Measurements from ENCODE around the gene HTR6. TPM values are rescaled to one million over a fixed set of nuclear protein-coding genes. Genes with fewer than 3 reads are reported as not detected.

The HTR6 gene
- total RNA-seq, 1 experiment from 2014 or later: 0.37 TPM

- no peak overlapping the region for H3K56ac ChIP-seq (ENCODE audit: insufficient read length, low read depth, low read length)
- peak overlapping the region; percentile 58 for H3K4me2 ChIP-seq (ENCODE audit: insufficient read depth, insufficient read length, low read length)
- H3K9ac ChIP-seq (ENCODE audit: extremely low read depth, insufficient read length, low read length): peak overlapping the region; percentile 44
- H3K18ac ChIP-seq (ENCODE audit: insufficient read length, low read depth, low read length): no peak overlapping the region
- no peak for TF ChIP-seq CTCF (conservative IDR thresholded peaks at IDR 0.05)
- no peaks in the 10 kb centered on the region; the same call in 1 of the 2 replicates for H3K4me1 ChIP-seq (ENCODE audit: insufficient read depth, low read length)
- H2AK5ac ChIP-seq (ENCODE audit: insufficient read length, low read length): no peak overlapping the region
- H3K9me3 ChIP-seq (ENCODE audit: control insufficient read depth, low read depth, low read length): no peaks in the 10 kb centered on the region
- H2BK5ac ChIP-seq (ENCODE audit: insufficient read length, low read length): no peak overlapping the region
- H3K27ac ChIP-seq (ENCODE audit: insufficient read length, low read depth, low read length): no peak overlapping the region
- WGBS (ENCODE audit: extremely low coverage, insufficient read length, low lambda C conversion rate): no CpG with 5 or more reads among the region's 71 CpGs
- Mint-ChIP-seq H3K9me3 (peaks cover 0 to 3% of the 10 kb centered on the region in 2 experiments; a peak in 1 of 5 replicates), H3K4me3 (peak overlapping the region; percentile 82 to 97), H3K27me3 (ENCODE audit: low read depth) (peaks cover 60% of the 10 kb centered on the region), H3K36me3 (ENCODE audit: insufficient read depth in 1 of 3, low read depth in 3 of 3) (no peaks in the 10 kb centered on the region; a peak in 2 of 7 replicates), H3K4me1 (peaks cover 19 to 34% of the 10 kb centered on the region in 2 experiments), H3K27ac (peak overlapping the region in 1 of 3 experiments; percentile 33; a peak in 1 of 7 replicates)
- H2BK12ac ChIP-seq (ENCODE audit: insufficient read length, low read depth, low read length): no peak overlapping the region
- H4K91ac ChIP-seq (ENCODE audit: insufficient read length, low read depth, low read length): no peak overlapping the region
- H4K5ac ChIP-seq (ENCODE audit: insufficient read length, low read depth, low read length): no peak overlapping the region
- no peaks in the 10 kb centered on the region for H4K20me1 ChIP-seq (ENCODE audit: control insufficient read depth, insufficient read depth, insufficient read length)
- no peak overlapping the region for H4K8ac ChIP-seq (replicated peaks; ENCODE audit: insufficient read length, low read depth, low read length)
- no peaks in the 10 kb centered on the region for H3K79me2 ChIP-seq (ENCODE audit: insufficient read depth, low read length)
- H2BK15ac ChIP-seq (ENCODE audit: low read depth, low read length): no peak overlapping the region
- DNase-seq: no peak
- H3T11ph ChIP-seq (ENCODE audit: low read length): no peak overlapping the region
- H2BK120ac ChIP-seq (ENCODE audit: low read depth, low read length, poor library complexity, severe bottlenecking): no peak overlapping the region
- no peak overlapping the region for H2BK20ac ChIP-seq (ENCODE audit: low read depth, low read length, poor library complexity, severe bottlenecking)
- no peaks in the 10 kb centered on the region for H3K79me1 ChIP-seq (ENCODE audit: insufficient read depth, low read depth, low read length, poor library complexity, severe bottlenecking)
- H3K4ac ChIP-seq (ENCODE audit: low read depth, low read length): no peak overlapping the region
- no peak overlapping the region for H2AFZ ChIP-seq (ENCODE audit: low read length)
- H3K23me2 ChIP-seq (ENCODE audit: insufficient read length, low read depth, low read length, poor library complexity, severe bottlenecking): peaks cover 19% of the 10 kb centered on the region
- peaks cover 17% of the 10 kb centered on the region; the same call in 1 of the 2 replicates for H3K27me3 ChIP-seq (ENCODE audit: insufficient read depth, low read length)
- peak overlapping the region; percentile 58; the same call in 1 of the 2 replicates for H3K14ac ChIP-seq (ENCODE audit: insufficient read depth, low read length)
- H3K23ac ChIP-seq (ENCODE audit: insufficient read length, low read depth, low read length): no peak overlapping the region
These were observed 19.8 kb upstream of the HTR6 start for GRCh38 chr1:19644681-19645410.
